Esophagus squamous epithelium (tissue), 4 donors: ENCODE measurements around the gene NEDD4L.

Experiments
- CTCF ChIP-seq, 6 experiments: fragments of 450-650 bp in 4 of 6; fragments of 200-600 bp in 2 of 6; sonication (generic) in 2 of 6; IDR thresholded peaks; one replicate each; pipeline ENCODE4 v1.5.1; 2016 to 2019; ENCODE audit warnings: antibody characterized with exemption in 6 of 6, mild to moderate bottlenecking in 4 of 6, moderate library complexity in 4 of 6
- POLR2A ChIP-seq, 4 donors: fragments of 450-650 bp; IDR thresholded peaks; one replicate each; pipeline ENCODE4 v1.6.1; 2017; ENCODE audit warnings: antibody characterized with exemption in 4 of 4, mild to moderate bottlenecking in 4 of 4, moderate library complexity in 3 of 4

- TF ChIP-seq CTCF (IDR thresholded peaks at IDR 0.05) = no peak
- no peak for TF ChIP-seq POLR2A (IDR thresholded peaks at IDR 0.05)
Observed at GRCh38 chr18:58307441-58307840, 263.4 kb downstream of the NEDD4L start.
